ENCODE measurements around the gene ISCA2. TPM values are rescaled to one million over a fixed set of nuclear protein-coding genes. Genes with fewer than 3 reads are reported as not detected.

The ISCA2 gene
- polyA plus RNA-seq, 4 donors = 23.4 to 37.4 (median 27.8) TPM

DNA sequence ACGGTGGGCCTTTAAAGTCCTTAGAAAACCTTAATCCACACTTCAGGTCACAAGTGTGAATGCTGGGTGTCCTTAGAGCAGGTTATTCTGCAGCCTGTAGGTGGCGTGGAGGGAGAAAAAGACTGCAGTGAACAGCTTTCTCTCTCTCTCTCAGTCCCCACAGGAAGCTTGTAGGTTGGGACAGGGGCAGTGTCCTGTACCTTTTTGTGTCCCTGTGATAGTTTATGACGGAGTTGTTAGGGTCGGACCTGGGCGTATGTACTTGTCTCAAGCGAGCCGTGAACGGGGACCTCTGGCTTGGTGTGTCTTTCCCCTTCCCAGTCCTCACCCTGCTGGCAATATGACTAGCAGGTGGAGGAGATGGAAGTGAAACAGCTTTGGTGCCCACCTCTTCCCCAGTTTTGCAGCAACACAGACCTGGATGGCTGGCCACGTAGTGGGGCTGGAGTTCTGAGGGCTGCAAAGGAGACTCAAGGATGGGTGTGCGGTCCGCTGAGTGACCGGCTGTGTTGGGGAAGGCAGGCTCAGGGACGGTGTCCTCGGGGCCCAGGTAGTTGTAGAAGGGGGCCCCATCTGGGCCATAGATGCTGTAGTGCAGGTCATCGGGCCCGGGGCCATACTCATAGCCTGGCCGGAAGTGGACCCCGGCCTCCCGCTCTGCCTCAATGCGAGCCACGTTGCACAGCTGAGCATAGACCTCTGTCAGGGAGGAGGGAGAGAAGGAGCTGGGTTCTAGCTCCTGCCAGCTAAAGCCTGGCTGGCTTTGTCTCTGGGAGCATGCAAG, 8.9 kb downstream of the ISCA2 start:
- Histone ChIP-seq H3K27me3 (ENCODE audit: control insufficient read depth in 3 of 3, insufficient read depth in 3 of 3, low read length in 3 of 3) (no peaks in the 10 kb centered on the region), H3K4me3 (ENCODE audit: low read depth in 1 of 3, low read length in 3 of 3) (no peak overlapping the region), H3K4me1 (ENCODE audit: control insufficient read depth in 3 of 3, insufficient read depth in 2 of 3, low read depth in 1 of 3, low read length in 2 of 3) (no peaks in the 10 kb centered on the region), H3K27ac (ENCODE audit: low read depth in 1 of 3, low read length in 2 of 3) (no peak overlapping the region), H3K36me3 (ENCODE audit: control insufficient read depth in 3 of 3, insufficient read depth in 2 of 3, low read depth in 1 of 3, low read length in 3 of 3) (peaks cover 0 to 12% (median 0%) of the 10 kb centered on the region in 3 donors), H3K9me3 (ENCODE audit: control insufficient read depth in 2 of 2, insufficient read depth in 1 of 2, low read depth in 1 of 2, low read length in 1 of 2) (no peaks in the 10 kb centered on the region)
- DNase-seq (peak; percentile 43 to 53), FAIRE-seq (no peak)
- 67 to 81% (median 78%) methylated on average over 18 to 21 of the region's 21 CpGs for WGBS, 3 donors

DNA sequence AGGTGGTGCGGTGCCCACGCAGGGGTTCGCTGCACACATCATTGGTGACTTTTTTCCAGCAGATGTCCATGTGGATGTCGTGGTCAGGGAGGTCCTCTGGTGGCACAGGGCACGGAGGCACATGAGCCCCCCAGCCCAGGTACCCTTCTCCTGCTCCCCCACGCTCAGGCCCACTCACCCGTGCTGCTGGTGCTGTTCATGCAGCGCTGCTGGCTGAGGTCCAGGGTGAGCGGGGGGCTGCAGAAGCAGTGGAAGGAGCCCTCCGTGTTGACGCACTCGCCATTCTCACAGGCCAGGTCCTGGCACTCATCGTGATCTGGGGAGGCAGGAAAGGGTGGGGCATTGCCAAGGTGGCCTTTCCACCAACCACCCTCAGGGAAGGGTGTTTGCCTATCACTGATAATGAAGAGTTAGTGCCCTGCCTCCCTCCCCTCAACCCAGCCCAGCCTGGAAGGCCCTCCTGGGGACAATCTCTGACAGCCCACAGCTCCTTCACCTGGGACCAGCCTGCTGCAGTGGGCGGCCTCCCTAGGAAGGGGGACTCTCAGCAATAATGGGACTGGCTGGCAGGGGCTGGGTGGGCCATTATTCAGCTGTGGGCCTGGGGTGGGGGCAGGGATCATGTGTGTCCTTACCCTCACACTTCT, 9.8 kb downstream of the ISCA2 start:
- H3K27me3 ChIP-seq (ENCODE audit: control insufficient read depth in 3 of 3, insufficient read depth in 3 of 3, low read length in 3 of 3) = peaks cover 0 to under 1% (median 0%) of the 10 kb centered on the region in 3 donors
- no peaks in the 10 kb centered on the region for H3K4me1 ChIP-seq (ENCODE audit: control insufficient read depth in 3 of 3, insufficient read depth in 2 of 3, low read depth in 1 of 3, low read length in 2 of 3)
- WGBS, 3 donors = 78 to 89% (median 85%) methylated on average over 14 of the region's 14 CpGs
- H3K27ac ChIP-seq (ENCODE audit: low read depth in 1 of 3, low read length in 2 of 3) = no peak overlapping the region
- no peak overlapping the region for H3K4me3 ChIP-seq (ENCODE audit: low read depth in 1 of 3, low read length in 3 of 3)
- DNase-seq = no peak
- no peaks in the 10 kb centered on the region for H3K9me3 ChIP-seq (ENCODE audit: control insufficient read depth in 2 of 2, insufficient read depth in 1 of 2, low read depth in 1 of 2, low read length in 1 of 2)
- no peak for FAIRE-seq
- peaks cover 0 to 12% (median 0%) of the 10 kb centered on the region in 3 donors for H3K36me3 ChIP-seq (ENCODE audit: control insufficient read depth in 3 of 3, insufficient read depth in 2 of 3, low read depth in 1 of 3, low read length in 3 of 3)

DNA sequence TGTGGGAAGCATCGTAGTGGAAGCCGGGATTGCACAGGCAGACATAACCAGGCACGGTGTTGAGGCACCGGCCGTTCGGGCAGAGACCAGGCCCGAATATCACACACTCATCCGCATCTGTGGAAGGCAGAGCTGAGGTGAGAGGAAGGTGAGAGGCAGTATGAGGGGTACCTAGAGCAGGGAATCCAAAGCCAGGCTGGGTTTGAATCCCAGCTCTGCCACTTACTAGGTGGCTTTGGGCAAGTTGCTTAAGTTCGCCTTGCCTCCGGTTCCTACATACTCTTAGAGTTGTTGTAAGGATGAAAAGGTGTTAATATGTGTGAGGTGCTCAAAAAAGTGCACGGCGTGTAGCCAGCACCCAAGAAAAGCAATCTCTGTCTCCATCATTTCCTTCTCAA, 10.4 kb downstream of the ISCA2 start:
- Histone ChIP-seq H3K27ac (ENCODE audit: low read depth in 1 of 3, low read length in 2 of 3) (no peak overlapping the region), H3K4me3 (ENCODE audit: low read depth in 1 of 3, low read length in 3 of 3) (no peak overlapping the region), H3K27me3 (ENCODE audit: control insufficient read depth in 3 of 3, insufficient read depth in 3 of 3, low read length in 3 of 3) (peaks cover 0 to 3% (median 0%) of the 10 kb centered on the region in 3 donors), H3K36me3 (ENCODE audit: control insufficient read depth in 3 of 3, insufficient read depth in 2 of 3, low read depth in 1 of 3, low read length in 3 of 3) (peaks cover 0 to 12% (median 0%) of the 10 kb centered on the region in 3 donors), H3K4me1 (ENCODE audit: control insufficient read depth in 3 of 3, insufficient read depth in 2 of 3, low read depth in 1 of 3, low read length in 2 of 3) (no peaks in the 10 kb centered on the region), H3K9me3 (ENCODE audit: control insufficient read depth in 2 of 2, insufficient read depth in 1 of 2, low read depth in 1 of 2, low read length in 1 of 2) (no peaks in the 10 kb centered on the region)
- FAIRE-seq = no peak
- WGBS, 3 donors = 94 to 98% (median 94%) methylated on average over 12 of the region's 12 CpGs
- DNase-seq = no peak

DNA sequence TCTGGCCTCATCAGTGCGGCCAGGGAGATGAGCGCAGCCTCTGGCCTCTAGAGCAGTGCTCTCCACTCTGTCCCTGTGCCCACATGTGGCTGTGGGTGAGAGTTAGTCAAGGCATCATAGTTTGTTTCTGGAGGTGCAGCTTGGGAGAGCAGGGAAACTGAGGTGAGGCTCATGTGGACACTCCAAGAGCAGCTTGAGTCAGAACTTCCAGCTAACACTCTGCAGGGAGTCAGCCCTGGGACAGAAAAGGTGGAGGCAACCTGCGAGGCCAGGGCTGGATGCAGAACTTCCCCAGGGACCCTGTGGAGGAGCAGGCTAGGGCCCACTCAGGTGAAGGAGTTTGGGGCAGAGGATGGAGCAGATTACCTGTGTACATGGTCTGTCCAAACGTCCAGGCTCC, 10.8 kb downstream of the ISCA2 start:
- WGBS, 3 donors = 85 to 90% (median 86%) methylated on average over 4 of the region's 4 CpGs
- H3K36me3 ChIP-seq (ENCODE audit: control insufficient read depth in 3 of 3, insufficient read depth in 2 of 3, low read depth in 1 of 3, low read length in 3 of 3) = peaks cover 0 to 12% (median 0%) of the 10 kb centered on the region in 3 donors

GRCh38 chr14:74504874-74505720, 11.5 kb downstream of the ISCA2 start:
- Histone ChIP-seq H3K36me3 (ENCODE audit: control insufficient read depth in 3 of 3, insufficient read depth in 2 of 3, low read depth in 1 of 3, low read length in 3 of 3) (peaks cover 0 to 12% (median 0%) of the 10 kb centered on the region in 3 donors), H3K27me3 (ENCODE audit: control insufficient read depth in 3 of 3, insufficient read depth in 3 of 3, low read length in 3 of 3) (peaks cover 0 to 3% (median 0%) of the 10 kb centered on the region in 3 donors), H3K9me3 (ENCODE audit: control insufficient read depth in 2 of 2, insufficient read depth in 1 of 2, low read depth in 1 of 2, low read length in 1 of 2) (no peaks in the 10 kb centered on the region), H3K27ac (ENCODE audit: low read depth in 1 of 3, low read length in 2 of 3) (no peak overlapping the region), H3K4me3 (ENCODE audit: low read depth in 1 of 3, low read length in 3 of 3) (no peak overlapping the region), H3K4me1 (ENCODE audit: control insufficient read depth in 3 of 3, insufficient read depth in 2 of 3, low read depth in 1 of 3, low read length in 2 of 3) (no peaks in the 10 kb centered on the region)
- WGBS, 3 donors = 84 to 89% (median 89%) methylated on average over 20 of the region's 20 CpGs
- no peak for DNase-seq
- no peak for FAIRE-seq

More for the DNA sequence above, 10.8 kb downstream of the ISCA2 start:
- FAIRE-seq = no peak
- Histone ChIP-seq H3K27ac (ENCODE audit: low read depth in 1 of 3, low read length in 2 of 3) (no peak overlapping the region), H3K9me3 (ENCODE audit: control insufficient read depth in 2 of 2, insufficient read depth in 1 of 2, low read depth in 1 of 2, low read length in 1 of 2) (no peaks in the 10 kb centered on the region), H3K4me1 (ENCODE audit: control insufficient read depth in 3 of 3, insufficient read depth in 2 of 3, low read depth in 1 of 3, low read length in 2 of 3) (no peaks in the 10 kb centered on the region), H3K27me3 (ENCODE audit: control insufficient read depth in 3 of 3, insufficient read depth in 3 of 3, low read length in 3 of 3) (peaks cover 0 to 3% (median 0%) of the 10 kb centered on the region in 3 donors), H3K4me3 (ENCODE audit: low read depth in 1 of 3, low read length in 3 of 3) (no peak overlapping the region)
- no peak for DNase-seq

DNA sequence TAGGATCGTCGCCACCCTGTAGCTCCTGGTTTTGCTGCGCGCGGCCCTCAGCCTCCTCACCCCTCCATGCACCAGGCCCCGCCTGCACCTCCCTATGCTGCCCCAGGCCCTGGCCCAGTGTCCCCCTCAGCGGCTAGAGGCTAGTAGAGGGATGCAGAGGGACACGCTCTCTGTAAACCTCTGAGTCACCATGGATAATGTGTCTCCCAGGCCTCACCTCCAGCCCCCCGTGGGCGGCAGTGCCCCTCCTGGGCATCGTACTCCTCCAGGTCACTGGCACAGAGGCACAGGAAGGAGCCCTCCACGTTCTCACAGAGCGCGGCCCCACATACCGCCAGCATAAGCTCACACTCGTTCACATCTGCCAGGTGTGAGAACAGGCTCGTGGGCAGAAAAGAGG, 12.3 kb downstream of the ISCA2 start:
- H3K4me1 ChIP-seq (ENCODE audit: control insufficient read depth in 3 of 3, insufficient read depth in 2 of 3, low read depth in 1 of 3, low read length in 2 of 3) = no peaks in the 10 kb centered on the region
- DNase-seq (no peak), FAIRE-seq (no peak)
- no peak overlapping the region for H3K27ac ChIP-seq (ENCODE audit: low read depth in 1 of 3, low read length in 2 of 3)
- peaks cover 0 to 8% (median 0%) of the 10 kb centered on the region in 3 donors for H3K36me3 ChIP-seq (ENCODE audit: control insufficient read depth in 3 of 3, insufficient read depth in 2 of 3, low read depth in 1 of 3, low read length in 3 of 3)
- 82 to 88% (median 86%) methylated on average over 17 of the region's 17 CpGs for WGBS, 3 donors
- H3K4me3 ChIP-seq (ENCODE audit: low read depth in 1 of 3, low read length in 3 of 3) = no peak overlapping the region
- H3K27me3 ChIP-seq (ENCODE audit: control insufficient read depth in 3 of 3, insufficient read depth in 3 of 3, low read length in 3 of 3) = peaks cover 0 to 3% (median 0%) of the 10 kb centered on the region in 3 donors
- H3K9me3 ChIP-seq (ENCODE audit: control insufficient read depth in 2 of 2, insufficient read depth in 1 of 2, low read depth in 1 of 2, low read length in 1 of 2) = no peaks in the 10 kb centered on the region

GRCh38 chr14:74506411-74506851, 12.9 kb downstream of the ISCA2 start:
- Histone ChIP-seq H3K36me3 (ENCODE audit: control insufficient read depth in 3 of 3, insufficient read depth in 2 of 3, low read depth in 1 of 3, low read length in 3 of 3) (peaks cover 0 to 5% (median 0%) of the 10 kb centered on the region in 3 donors), H3K4me3 (ENCODE audit: low read depth in 1 of 3, low read length in 3 of 3) (no peak overlapping the region), H3K4me1 (ENCODE audit: control insufficient read depth in 3 of 3, insufficient read depth in 2 of 3, low read depth in 1 of 3, low read length in 2 of 3) (no peaks in the 10 kb centered on the region), H3K27ac (ENCODE audit: low read depth in 1 of 3, low read length in 2 of 3) (no peak overlapping the region), H3K9me3 (ENCODE audit: control insufficient read depth in 2 of 2, insufficient read depth in 1 of 2, low read depth in 1 of 2, low read length in 1 of 2) (no peaks in the 10 kb centered on the region), H3K27me3 (ENCODE audit: control insufficient read depth in 3 of 3, insufficient read depth in 3 of 3, low read length in 3 of 3) (peaks cover 0 to 8% (median 0%) of the 10 kb centered on the region in 3 donors)
- FAIRE-seq = no peak
- no peak for DNase-seq
- WGBS, 3 donors = 75 to 84% (median 79%) methylated on average over 13 of the region's 13 CpGs

GRCh38 chr14:74507085-74507484, 13.5 kb downstream of the ISCA2 start:
- DNase-seq (no peak), FAIRE-seq (no peak)

More at GRCh38 chr14:74507085-74507484, 13.5 kb downstream of the ISCA2 start:
- H3K27me3 ChIP-seq (ENCODE audit: control insufficient read depth in 3 of 3, insufficient read depth in 3 of 3, low read length in 3 of 3) = peaks cover 0 to 12% (median 0%) of the 10 kb centered on the region in 3 donors
- WGBS, 3 donors = 77% methylated on average over 8 of the region's 8 CpGs
- no peaks in the 10 kb centered on the region for H3K4me1 ChIP-seq (ENCODE audit: control insufficient read depth in 3 of 3, insufficient read depth in 2 of 3, low read depth in 1 of 3, low read length in 2 of 3)
- H3K27ac ChIP-seq (ENCODE audit: low read depth in 1 of 3, low read length in 2 of 3) = no peak overlapping the region
- no peak overlapping the region for H3K4me3 ChIP-seq (ENCODE audit: low read depth in 1 of 3, low read length in 3 of 3)
- no peaks in the 10 kb centered on the region for H3K9me3 ChIP-seq (ENCODE audit: control insufficient read depth in 2 of 2, insufficient read depth in 1 of 2, low read depth in 1 of 2, low read length in 1 of 2)
- peaks cover 0 to 5% (median 0%) of the 10 kb centered on the region in 3 donors for H3K36me3 ChIP-seq (ENCODE audit: control insufficient read depth in 3 of 3, insufficient read depth in 2 of 3, low read depth in 1 of 3, low read length in 3 of 3)
